NCI-H1048 (cell line): ENCODE results near the gene ICAM4.
A peak's percentile ranks its signal among the peaks of the same experiment; 100 is the strongest.

Source experiments
- DNase-seq: peaks from one replicate; lab custom pipeline; 2025; lab: John Stamatoyannopoulos, UW

Gene ICAM4

GRCh38 chr19:10291554-10292205 lies 4.9 kb downstream of the ICAM4 start:
- no peak for DNase-seq

- peak; percentile 46 for DNase-seq
These were observed 5.5 kb downstream of the ICAM4 start for GRCh38 chr19:10292206-10292788.

- DNase-seq, result no peak
These were observed 6.3 kb downstream of the ICAM4 start for GRCh38 chr19:10292789-10293636.

- DNase-seq, result no peak
These were observed 7.0 kb downstream of the ICAM4 start for GRCh38 chr19:10293637-10294367.

- DNase-seq, result no peak
These were observed 7.6 kb downstream of the ICAM4 start for GRCh38 chr19:10294368-10294697.

- DNase-seq, result no peak
These were observed 8.6 kb downstream of the ICAM4 start for GRCh38 chr19:10295305-10295846.

GRCh38 chr19:10295847-10296591 lies 9.3 kb downstream of the ICAM4 start:
- DNase-seq, result no peak

GRCh38 chr19:10299545-10300458 lies 13.0 kb downstream of the ICAM4 start:
- no peak for DNase-seq

GRCh38 chr19:10305139-10305806 lies 18.5 kb downstream of the ICAM4 start:
- DNase-seq, result no peak

- no peak for DNase-seq
These were observed 19.6 kb downstream of the ICAM4 start for GRCh38 chr19:10306327-10306726.

- no peak for DNase-seq
These were observed 22.7 kb downstream of the ICAM4 start, which contains the start of gene ZGLP1 for GRCh38 chr19:10309423-10309822. TSS of gene ZGLP1 (minus strand) at chr19:10309815.

- peak; percentile 82 for DNase-seq
These were observed 28.8 kb downstream of the ICAM4 start, which contains the start of gene FDX2 for GRCh38 chr19:10315335-10316214. TSS of gene FDX2 (minus strand) at chr19:10316015. CDS start at chr19:10315996, 19 bp downstream.

- no peak for DNase-seq
These were observed 29.7 kb downstream of the ICAM4 start for GRCh38 chr19:10316229-10317044.

GRCh38 chr19:10317045-10317856 lies 30.5 kb downstream of the ICAM4 start:
- no peak for DNase-seq

- DNase-seq, result no peak
These were observed 31.2 kb downstream of the ICAM4 start for GRCh38 chr19:10317857-10318462.
